MM.1S (cell line): ENCODE results near the gene PAPOLB.

Experiments used
- CTCF ChIP-seq: fragments of 300-600 bp; sonication (generic); IDR thresholded peaks from 2 replicates; pipeline ENCODE4 v1.5.1; 2016; ENCODE audit warnings: antibody characterized with exemption, low read length, mixed read lengths
- EZH2 ChIP-seq: fragments of 300-600 bp; sonication (generic); optimal IDR thresholded peaks from 2 replicates; pipeline ENCODE3; 2017; ENCODE audit warnings: low read depth, mild to moderate bottlenecking, antibody characterized with exemption, low read length, mixed read lengths

- no peak for TF ChIP-seq CTCF
- TF ChIP-seq EZH2: no peak
Observed at GRCh38 chr7:4815121-4815520, 46.7 kb downstream of the PAPOLB start.
